Ishikawa (cell line): ENCODE data around the gene ANKRD40CL.
A peak's percentile ranks its signal among the peaks of the same experiment; 100 is the strongest.

Source experiments
- CEBPB ChIP-seq: IDR thresholded peaks from 2 replicates; pipeline ENCODE4 v1.6.1; 2012
- CREB1 ChIP-seq: IDR thresholded peaks from 2 replicates; pipeline ENCODE4 v1.6.1; 2012; ENCODE audit warnings: low read depth
- EGR1 ChIP-seq: IDR thresholded peaks from 2 replicates; pipeline ENCODE4 v1.6.1; 2012
- EP300 ChIP-seq: IDR thresholded peaks from 2 replicates; pipeline ENCODE4 v1.6.1; 2012; ENCODE audit warnings: borderline replicate concordance
- FOXM1 ChIP-seq: IDR thresholded peaks from 2 replicates; pipeline ENCODE4 v1.6.1; 2012; ENCODE audit warnings: low read depth, borderline replicate concordance
- MAX ChIP-seq: IDR thresholded peaks from 2 replicates; pipeline ENCODE4 v1.6.1; 2012
- NFIC ChIP-seq: IDR thresholded peaks from 2 replicates; pipeline ENCODE4 v1.6.1; 2012
- RAD21 ChIP-seq: IDR thresholded peaks from 2 replicates; pipeline ENCODE4 v1.6.1; 2012; ENCODE audit warnings: low read depth
- TAF1 ChIP-seq: IDR thresholded peaks from 2 replicates; pipeline ENCODE4 v1.6.1; 2012; ENCODE audit warnings: low read depth, mild to moderate bottlenecking
- TCF12 ChIP-seq: IDR thresholded peaks from 2 replicates; pipeline ENCODE4 v1.6.1; 2012; ENCODE audit warnings: low read depth
- TEAD4 ChIP-seq: IDR thresholded peaks from 2 replicates; pipeline ENCODE4 v1.6.1; 2012
- USF1 ChIP-seq: IDR thresholded peaks from 2 replicates; pipeline ENCODE4 v1.6.1; 2012
- YY1 ChIP-seq: IDR thresholded peaks from 2 replicates; pipeline ENCODE4 v1.6.1; 2012; ENCODE audit warnings: low read depth
- ZBTB7A ChIP-seq: IDR thresholded peaks from 2 replicates; pipeline ENCODE4 v1.6.1; 2012; ENCODE audit warnings: low read depth
- TF ChIP-seq, protein P1 (sequence below): IDR thresholded peaks from 2 replicates; pipeline ENCODE4 v1.6.1; 2012; ENCODE audit warnings: low read depth, mild to moderate bottlenecking

The ANKRD40CL gene

GRCh38 chr17:50770346-50770745, 3.0 kb upstream of the ANKRD40CL start:
- TF ChIP-seq EGR1: no peak
- TF ChIP-seq CREB1: no peak
- TF ChIP-seq ZBTB7A: no peak
- no peak for TF ChIP-seq NFIC
- TF ChIP-seq YY1: no peak
- no peak for TF ChIP-seq TCF12
- TF ChIP-seq RAD21: no peak
- no peak for TF ChIP-seq FOXM1
- no peak for TF ChIP-seq USF1
- no peak for TF ChIP-seq MAX
- no peak for TF ChIP-seq CEBPB

DNA sequence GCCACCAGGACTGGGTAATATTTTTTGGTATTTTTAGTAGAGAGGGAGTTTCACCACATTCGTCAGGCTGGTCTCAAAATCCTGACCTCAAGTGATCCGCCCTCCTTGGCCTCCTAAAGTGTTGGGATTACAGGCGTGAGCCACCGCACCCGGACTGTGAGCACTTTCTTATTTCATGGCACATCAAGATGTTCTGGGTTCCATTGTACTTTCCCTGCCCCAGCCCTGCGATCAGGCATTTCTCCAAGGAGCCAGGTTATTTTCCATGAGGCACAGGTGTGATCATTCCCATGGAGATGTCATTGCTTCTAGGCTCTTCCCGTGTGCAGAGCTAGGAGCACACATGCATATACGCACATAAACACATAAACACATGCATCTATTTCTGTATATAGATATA, 2.6 kb upstream of the ANKRD40CL start:
- TF ChIP-seq NFIC: no peak
- TF ChIP-seq YY1: no peak
- no peak for TF ChIP-seq CEBPB
- TF ChIP-seq, protein P1, sequence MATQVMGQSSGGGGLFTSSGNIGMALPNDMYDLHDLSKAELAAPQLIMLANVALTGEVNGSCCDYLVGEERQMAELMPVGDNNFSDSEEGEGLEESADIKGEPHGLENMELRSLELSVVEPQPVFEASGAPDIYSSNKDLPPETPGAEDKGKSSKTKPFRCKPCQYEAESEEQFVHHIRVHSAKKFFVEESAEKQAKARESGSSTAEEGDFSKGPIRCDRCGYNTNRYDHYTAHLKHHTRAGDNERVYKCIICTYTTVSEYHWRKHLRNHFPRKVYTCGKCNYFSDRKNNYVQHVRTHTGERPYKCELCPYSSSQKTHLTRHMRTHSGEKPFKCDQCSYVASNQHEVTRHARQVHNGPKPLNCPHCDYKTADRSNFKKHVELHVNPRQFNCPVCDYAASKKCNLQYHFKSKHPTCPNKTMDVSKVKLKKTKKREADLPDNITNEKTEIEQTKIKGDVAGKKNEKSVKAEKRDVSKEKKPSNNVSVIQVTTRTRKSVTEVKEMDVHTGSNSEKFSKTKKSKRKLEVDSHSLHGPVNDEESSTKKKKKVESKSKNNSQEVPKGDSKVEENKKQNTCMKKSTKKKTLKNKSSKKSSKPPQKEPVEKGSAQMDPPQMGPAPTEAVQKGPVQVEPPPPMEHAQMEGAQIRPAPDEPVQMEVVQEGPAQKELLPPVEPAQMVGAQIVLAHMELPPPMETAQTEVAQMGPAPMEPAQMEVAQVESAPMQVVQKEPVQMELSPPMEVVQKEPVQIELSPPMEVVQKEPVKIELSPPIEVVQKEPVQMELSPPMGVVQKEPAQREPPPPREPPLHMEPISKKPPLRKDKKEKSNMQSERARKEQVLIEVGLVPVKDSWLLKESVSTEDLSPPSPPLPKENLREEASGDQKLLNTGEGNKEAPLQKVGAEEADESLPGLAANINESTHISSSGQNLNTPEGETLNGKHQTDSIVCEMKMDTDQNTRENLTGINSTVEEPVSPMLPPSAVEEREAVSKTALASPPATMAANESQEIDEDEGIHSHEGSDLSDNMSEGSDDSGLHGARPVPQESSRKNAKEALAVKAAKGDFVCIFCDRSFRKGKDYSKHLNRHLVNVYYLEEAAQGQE: no peak
- no peak for TF ChIP-seq FOXM1
- TF ChIP-seq CREB1: no peak
- TF ChIP-seq TCF12: no peak
- no peak for TF ChIP-seq MAX
- no peak for TF ChIP-seq EGR1
- no peak for TF ChIP-seq TAF1
- TF ChIP-seq USF1: no peak
- TF ChIP-seq EP300: no peak
- TF ChIP-seq TEAD4: no peak

- no peak for TF ChIP-seq FOXM1
- TF ChIP-seq, protein P1: no peak
- TF ChIP-seq MAX: peak; percentile 16; the same call in 1 of the 2 replicates
- TF ChIP-seq RAD21: no peak
- TF ChIP-seq CEBPB: no peak
- no peak for TF ChIP-seq TEAD4
- no peak for TF ChIP-seq NFIC
- TF ChIP-seq TCF12: no peak
- TF ChIP-seq YY1: no peak
- TF ChIP-seq CREB1: no peak
- no peak for TF ChIP-seq EP300
- TF ChIP-seq ZBTB7A: no peak
- TF ChIP-seq EGR1: no peak
- TF ChIP-seq USF1: peak; percentile 89
- TF ChIP-seq TAF1: no peak
These were observed 1.0 kb upstream of the ANKRD40CL start for GRCh38 chr17:50768346-50768761.

DNA sequence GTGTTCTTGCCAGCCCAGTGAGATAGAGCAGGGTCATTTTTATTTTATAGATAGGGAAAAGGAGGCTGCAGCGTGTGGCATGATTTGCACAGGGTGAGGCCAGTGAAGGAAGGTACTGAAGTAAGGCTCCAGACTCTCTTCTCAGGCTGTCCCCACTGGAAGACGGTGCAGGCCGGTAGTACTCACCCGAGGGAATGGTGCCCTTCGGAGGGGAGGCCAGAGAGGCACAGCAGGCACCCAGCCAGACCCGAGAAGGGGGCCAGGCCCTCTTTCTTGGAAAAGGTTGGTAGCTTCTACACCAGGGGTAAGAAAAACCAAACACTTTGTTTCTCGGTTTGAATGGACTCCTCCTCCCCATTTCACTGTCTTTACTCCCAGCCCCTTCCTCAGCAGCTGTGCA, 288 bp downstream of the ANKRD40CL start:
- TF ChIP-seq EGR1 (no peak), CREB1 (no peak), MAX (no peak), NFIC (no peak), YY1 (no peak), TCF12 (no peak), RAD21 (no peak)
- TF ChIP-seq, protein P1: no peak
